DND-41 (cell line): Measurements from ENCODE around the gene MYB.
A peak's percentile ranks its signal among the peaks of the same experiment; 100 is the strongest.

Experiments used
- ATAC-seq: fragments of 200-7000 bp; cut with Tn5 transposase; 3 replicates; pipeline ENCODE4 v1.9.1; 2021; ENCODE audit warnings: low read depth; ENCODE audit not compliant: insufficient read depth
- DNase-seq: peaks from one replicate; pipeline ENCODE4 v3.0.0-alpha.2; 2020
- H2AFZ ChIP-seq: 2 replicates; pipeline ENCODE4 v1.6.0; 2012; ENCODE audit warnings: low read depth, low read length
- H3K27ac ChIP-seq: 2 replicates; pipeline ENCODE4 v1.5.1; 2012; ENCODE audit warnings: low read length, inconsistent platforms
- H3K27me3 ChIP-seq: fragments of 200-600 bp; sonication (generic); 2 replicates; pipeline ENCODE4 v1.6.0; 2012; ENCODE audit warnings: low read length, mild to moderate bottlenecking, inconsistent platforms; ENCODE audit not compliant: insufficient read depth, poor library complexity
- H3K36me3 ChIP-seq: 2 replicates; pipeline ENCODE4 v1.5.1; 2012; ENCODE audit warnings: low read length, inconsistent platforms; ENCODE audit not compliant: insufficient read depth
- H3K4me1 ChIP-seq: 2 replicates; pipeline ENCODE4 v1.5.1; 2012; ENCODE audit warnings: mild to moderate bottlenecking, low read length; ENCODE audit not compliant: insufficient read depth
- H3K4me2 ChIP-seq: 2 replicates; pipeline ENCODE4 v1.6.0; 2012; ENCODE audit warnings: mild to moderate bottlenecking, moderate library complexity, low read length, inconsistent platforms; ENCODE audit not compliant: insufficient read depth
- H3K4me3 ChIP-seq, 2 experiments: fragments of 200-600 bp in 1 of 2; shearing (Covaris generic) in 1 of 2; 2 replicates each; pipeline ENCODE4 v1.5.1; 2012 to 2016; ENCODE audit warnings: inconsistent platforms in 2 of 2, low read length in 2 of 2, mild to moderate bottlenecking in 2 of 2, low read depth in 1 of 2, moderate library complexity in 1 of 2
- H3K79me2 ChIP-seq: 2 replicates; pipeline ENCODE4 v1.6.0; 2012; ENCODE audit warnings: low read length, inconsistent platforms; ENCODE audit not compliant: insufficient read depth
- H3K9ac ChIP-seq: 2 replicates; pipeline ENCODE4 v1.6.0; 2012; ENCODE audit warnings: low read depth, mild to moderate bottlenecking, inconsistent platforms, low read length, moderate library complexity
- H3K9me3 ChIP-seq: 2 replicates; pipeline ENCODE4 v1.5.1; 2012; ENCODE audit warnings: low read length, moderate library complexity, mild to moderate bottlenecking, inconsistent platforms; ENCODE audit not compliant: insufficient read depth, severe bottlenecking
- H4K20me1 ChIP-seq: 2 replicates; pipeline ENCODE4 v1.6.0; 2012; ENCODE audit warnings: low read length; ENCODE audit not compliant: insufficient read depth
- EZH2 ChIP-seq: IDR thresholded peaks from 3 replicates; pipeline ENCODE4 v1.6.1; 2012; ENCODE audit warnings: borderline replicate concordance, low read depth, mild to moderate bottlenecking, moderate library complexity, low read length, inconsistent platforms; ENCODE audit not compliant: severe bottlenecking
- TF ChIP-seq, protein P1 (sequence below): IDR thresholded peaks from 2 replicates; pipeline ENCODE4 v1.5.1; 2012; ENCODE audit warnings: borderline replicate concordance, low read length, moderate library complexity, mild to moderate bottlenecking; ENCODE audit not compliant: poor library complexity, severe bottlenecking; ENCODE audit errors: extremely low read depth

MYB gene

DNA sequence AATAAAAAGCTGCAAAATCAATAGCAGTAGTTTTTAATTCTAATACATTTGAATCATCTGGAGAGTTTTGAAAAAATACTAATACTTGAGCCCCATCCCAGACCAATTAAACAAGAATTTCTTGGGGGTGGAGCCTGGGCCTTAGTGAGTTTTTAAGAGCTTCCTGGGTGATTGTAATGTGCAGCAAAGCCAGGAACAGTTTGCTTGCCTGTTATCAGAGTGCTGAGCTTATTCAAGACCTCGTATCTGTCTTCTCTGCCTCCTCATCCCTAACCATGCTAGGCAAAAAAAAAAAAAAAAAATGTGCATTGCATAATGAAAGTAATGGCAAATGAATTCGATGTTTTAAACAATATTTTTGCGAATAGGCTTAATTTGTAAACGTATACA, 36.4 kb upstream of the MYB start:
- H3K27ac ChIP-seq, result peak overlapping the region; percentile 51
- H3K4me3 ChIP-seq, result no peak overlapping the region
- no peak for TF ChIP-seq EZH2
- TF ChIP-seq, protein P1, sequence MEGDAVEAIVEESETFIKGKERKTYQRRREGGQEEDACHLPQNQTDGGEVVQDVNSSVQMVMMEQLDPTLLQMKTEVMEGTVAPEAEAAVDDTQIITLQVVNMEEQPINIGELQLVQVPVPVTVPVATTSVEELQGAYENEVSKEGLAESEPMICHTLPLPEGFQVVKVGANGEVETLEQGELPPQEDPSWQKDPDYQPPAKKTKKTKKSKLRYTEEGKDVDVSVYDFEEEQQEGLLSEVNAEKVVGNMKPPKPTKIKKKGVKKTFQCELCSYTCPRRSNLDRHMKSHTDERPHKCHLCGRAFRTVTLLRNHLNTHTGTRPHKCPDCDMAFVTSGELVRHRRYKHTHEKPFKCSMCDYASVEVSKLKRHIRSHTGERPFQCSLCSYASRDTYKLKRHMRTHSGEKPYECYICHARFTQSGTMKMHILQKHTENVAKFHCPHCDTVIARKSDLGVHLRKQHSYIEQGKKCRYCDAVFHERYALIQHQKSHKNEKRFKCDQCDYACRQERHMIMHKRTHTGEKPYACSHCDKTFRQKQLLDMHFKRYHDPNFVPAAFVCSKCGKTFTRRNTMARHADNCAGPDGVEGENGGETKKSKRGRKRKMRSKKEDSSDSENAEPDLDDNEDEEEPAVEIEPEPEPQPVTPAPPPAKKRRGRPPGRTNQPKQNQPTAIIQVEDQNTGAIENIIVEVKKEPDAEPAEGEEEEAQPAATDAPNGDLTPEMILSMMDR, result no peak
- H4K20me1 ChIP-seq, result no peaks in the 10 kb centered on the region
- H3K9me3 ChIP-seq, result no peaks in the 10 kb centered on the region
- no peaks in the 10 kb centered on the region for H3K27me3 ChIP-seq
- no peaks in the 10 kb centered on the region for H3K79me2 ChIP-seq
- no peaks in the 10 kb centered on the region for H3K36me3 ChIP-seq
- H3K9ac ChIP-seq, result 0 out of 2 replicates have a peak overlapping the region, but pooled peaks have one; percentile 2
- H3K4me2 ChIP-seq, result no peak overlapping the region; the same call in 1 of the 2 replicates
- peak overlapping the region; percentile 55; the same call in 1 of the 2 replicates for H2AFZ ChIP-seq
- H3K4me1 ChIP-seq, result peaks cover 38% of the 10 kb centered on the region
- no peak for DNase-seq
- ATAC-seq, result peak; percentile 25; the same call in 2 of the 3 replicates

DNA sequence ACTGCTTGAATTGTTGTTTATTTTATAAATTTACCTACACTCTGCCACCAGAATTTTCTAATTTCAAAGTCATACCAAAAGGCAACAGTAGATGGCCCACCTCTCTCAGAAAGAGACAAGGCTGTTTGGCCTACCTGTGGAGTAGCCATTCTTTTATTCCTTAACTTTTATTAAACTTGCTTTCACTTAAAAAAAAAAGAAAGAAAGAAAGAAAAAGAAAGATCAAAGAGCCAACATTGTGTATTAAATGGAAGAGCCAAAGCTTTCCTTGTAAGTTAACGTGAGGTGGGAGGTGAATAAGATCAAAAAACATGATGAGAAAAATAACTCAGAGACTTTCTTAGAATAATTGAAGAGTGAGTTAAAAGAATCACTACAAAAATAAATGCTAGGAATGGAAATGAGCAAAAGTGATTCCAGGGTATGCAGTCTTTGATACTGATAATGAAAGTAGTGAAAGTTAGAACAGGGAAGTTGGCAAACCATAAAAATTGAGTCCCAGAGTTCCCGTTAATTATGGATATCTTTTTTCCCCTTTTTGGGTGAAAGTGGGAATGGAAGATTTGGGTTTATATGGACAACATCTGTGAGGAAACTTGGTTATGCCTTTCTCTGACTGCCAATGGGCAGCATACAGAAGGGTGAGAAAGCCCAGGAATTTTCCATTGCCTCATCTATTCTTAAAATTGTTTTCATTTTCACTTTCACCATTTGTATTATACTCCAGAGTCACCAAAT, 35.9 kb upstream of the MYB start:
- Histone ChIP-seq H3K27me3 (no peaks in the 10 kb centered on the region), H3K4me3 (no peak overlapping the region), H3K36me3 (no peaks in the 10 kb centered on the region), H3K9me3 (no peaks in the 10 kb centered on the region), H3K4me2 (peak overlapping the region; percentile 28; the same call in 1 of the 2 replicates), H2AFZ (peak overlapping the region; percentile 48), H4K20me1 (no peaks in the 10 kb centered on the region), H3K27ac (peak overlapping the region; percentile 59), H3K4me1 (peaks cover 38% of the 10 kb centered on the region), H3K9ac (0 out of 2 replicates have a peak overlapping the region, but pooled peaks have one; percentile 2), H3K79me2 (no peaks in the 10 kb centered on the region)
- TF ChIP-seq, protein P1, result peak; percentile 70
- TF ChIP-seq EZH2, result no peak
- peak; percentile 34 for DNase-seq
- peak; percentile 64; the same call in 2 of the 3 replicates for ATAC-seq

DNA sequence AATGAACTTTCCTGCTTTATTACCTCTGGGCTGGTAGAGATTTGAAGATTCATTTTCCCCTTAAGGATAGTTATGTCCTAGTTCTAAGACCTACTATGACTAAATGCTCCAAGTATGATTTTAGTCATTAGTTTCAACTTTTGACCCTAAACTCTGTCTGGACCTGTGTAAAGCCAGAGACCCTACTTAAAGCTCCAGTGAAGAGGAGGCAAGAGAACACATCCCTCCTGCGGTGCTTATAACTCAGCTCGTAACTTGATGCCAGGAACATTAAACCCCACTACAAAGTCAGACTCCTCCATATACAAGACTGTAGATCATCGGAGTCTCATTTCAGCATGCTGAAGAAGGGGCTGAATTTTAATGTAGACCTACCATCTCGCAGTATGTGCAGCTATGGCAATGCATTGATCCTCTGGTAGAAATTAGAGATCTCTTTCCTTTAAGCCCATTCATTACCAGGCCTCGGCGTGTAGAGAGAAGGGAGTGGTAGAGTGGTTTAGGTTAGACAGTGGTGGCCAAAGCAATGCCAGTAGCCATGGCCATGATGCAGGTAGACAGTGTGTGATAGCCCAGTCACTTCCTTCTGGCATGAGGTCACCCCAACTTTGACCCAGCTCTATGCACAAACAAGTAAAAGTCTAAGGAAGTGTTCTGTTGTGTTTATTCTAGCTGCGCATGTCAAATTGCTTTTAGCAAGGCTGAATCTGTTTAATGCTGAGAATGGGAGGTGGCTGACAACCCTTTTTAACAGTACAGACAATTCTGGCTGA, 34.8 kb upstream of the MYB start:
- H3K27ac ChIP-seq, result peak overlapping the region; percentile 15; the same call in 1 of the 2 replicates
- no peaks in the 10 kb centered on the region for H3K36me3 ChIP-seq
- DNase-seq (no peak), ATAC-seq (no peak)
- no peaks in the 10 kb centered on the region for H4K20me1 ChIP-seq
- peaks cover 38% of the 10 kb centered on the region for H3K4me1 ChIP-seq
- TF ChIP-seq EZH2, result no peak
- TF ChIP-seq, protein P1, result no peak
- no peak overlapping the region for H3K9ac ChIP-seq
- no peaks in the 10 kb centered on the region for H3K79me2 ChIP-seq
- peaks cover 5% of the 10 kb centered on the region for H3K9me3 ChIP-seq
- no peak overlapping the region for H3K4me3 ChIP-seq
- H2AFZ ChIP-seq, result peak overlapping the region; percentile 10
- no peak overlapping the region for H3K4me2 ChIP-seq
- no peaks in the 10 kb centered on the region for H3K27me3 ChIP-seq
